SK-N-MC (cell line): ENCODE measurements around the gene FSD1.

ENCODE experiments used
- EZH2 ChIP-seq: fragments of 200-600 bp; sonication (generic); IDR thresholded peaks from one replicate; pipeline ENCODE4 v1.6.1; 2017; ENCODE audit warnings: antibody characterized with exemption
- FOXP2 ChIP-seq: optimal IDR thresholded peaks from 2 replicates; pipeline ENCODE3; 2011; ENCODE audit warnings: mild to moderate bottlenecking, moderate library complexity; ENCODE audit not compliant: insufficient read depth; ENCODE audit errors: extremely low read length, control extremely low read depth
- POLR2AphosphoS5 ChIP-seq: IDR thresholded peaks from 2 replicates; pipeline ENCODE4 v1.6.1; 2012; ENCODE audit warnings: mild to moderate bottlenecking, low read depth, low read length, borderline replicate concordance

DNA sequence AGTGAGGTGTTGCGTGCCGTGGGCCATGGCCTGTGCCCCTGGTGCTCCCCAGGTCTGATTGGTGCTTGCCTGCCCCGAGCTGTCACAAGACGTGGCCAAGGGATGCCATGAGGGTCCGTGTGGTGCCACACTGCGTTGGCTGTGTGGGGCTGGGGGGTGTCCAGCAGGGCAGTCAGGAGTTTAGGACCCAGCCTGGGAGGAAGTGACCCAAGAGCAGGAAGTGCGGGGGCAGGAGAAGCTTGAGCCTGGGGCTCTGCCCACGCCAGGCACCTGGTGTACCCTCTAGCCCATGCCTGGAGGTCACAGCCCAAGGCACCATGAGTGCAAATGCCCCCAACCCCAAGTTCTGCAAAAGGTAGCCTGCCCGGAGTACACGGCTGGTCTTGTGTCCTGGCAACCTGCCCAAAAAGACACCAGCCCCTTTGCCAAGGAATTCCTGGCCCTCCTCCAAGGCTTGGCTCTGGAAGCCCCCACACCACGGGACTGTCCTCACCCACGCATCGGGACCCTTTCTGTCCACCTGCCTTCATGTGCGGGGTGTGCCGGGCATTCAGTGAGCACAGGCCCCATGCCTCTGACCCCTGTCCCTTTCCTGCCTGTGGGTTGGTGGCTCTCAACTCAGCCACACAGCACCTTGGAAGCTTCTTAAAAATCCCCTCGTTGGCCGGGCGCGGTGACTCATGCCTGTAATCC is 63.9 kb downstream of the FSD1 start:
- TF ChIP-seq FOXP2 (no peak), EZH2 (no peak), POLR2AphosphoS5 (no peak)
